PC-3 (cell line): ENCODE measurements around the gene PROX1. TPM values are rescaled to one million over a fixed set of nuclear protein-coding genes. Genes with fewer than 3 reads are reported as not detected.

Source experiments
- ATAC-seq: fragments of 200-7000 bp; cut with Tn5 transposase; 2 replicates; pipeline ENCODE4 v1.9.1; 2020; ENCODE audit warnings: mild to moderate bottlenecking, moderate library complexity
- BruUV-seq: library from RNA; stranded (reverse); fragments of 400-500 nt; replicated peaks from 2 replicates; lab custom pipeline; 2021; lab: Mats Ljungman, UMichigan
- CTCF ChIA-PET: fragments of 300-600 bp; sonication (Branson Sonifier 250); formaldehyde crosslinking; loops from one replicate; lab custom pipeline; 2022; ENCODE audit warnings: antibody characterized with exemption; lab: Charles Lee
- POLR2A ChIA-PET: fragments of 300-600 bp; sonication (Branson Sonifier 250); formaldehyde crosslinking; loops from one replicate; lab custom pipeline; 2022; ENCODE audit warnings: antibody characterized with exemption; ENCODE audit not compliant: unreplicated experiment; lab: Charles Lee
- DNase-seq: peaks from one replicate; pipeline ENCODE4 v3.0.0-alpha.2; 2015
- H2AFZ ChIP-seq: fragments of 300-600 bp; sonication (generic); 2 replicates; pipeline ENCODE4 v1.6.0; 2016; ENCODE audit warnings: antibody characterized with exemption, low read length
- H3F3A ChIP-seq: fragments of 300-600 bp; sonication (generic); one replicate; pipeline ENCODE4 v1.6.0; 2017; ENCODE audit warnings: antibody characterized with exemption, low read length, control low read depth, mild to moderate bottlenecking; ENCODE audit not compliant: unreplicated experiment
- H3K27ac ChIP-seq: fragments of 300-600 bp; sonication (generic); 2 replicates; pipeline ENCODE4 v1.5.1; 2016; ENCODE audit warnings: mild to moderate bottlenecking, low read length
- H3K27me3 ChIP-seq: fragments of 300-600 bp; sonication (generic); 2 replicates; pipeline ENCODE4 v1.6.1; 2016; ENCODE audit warnings: low read length, mixed read lengths
- H3K36me3 ChIP-seq: fragments of 300-600 bp; sonication (generic); 2 replicates; pipeline ENCODE4 v1.6.1; 2016; ENCODE audit warnings: low read depth, mixed run types, low read length, mixed read lengths
- H3K4me1 ChIP-seq: fragments of 300-600 bp; sonication (generic); 2 replicates; pipeline ENCODE4 v1.5.1; 2016; ENCODE audit warnings: low read length; ENCODE audit not compliant: insufficient read depth
- H3K4me2 ChIP-seq: fragments of 300-600 bp; sonication (generic); 2 replicates; pipeline ENCODE4 v1.6.0; 2016; ENCODE audit warnings: low read length
- H3K4me3 ChIP-seq: fragments of 300-600 bp; sonication (generic); 2 replicates; pipeline ENCODE4 v1.5.1; 2016; ENCODE audit warnings: mild to moderate bottlenecking, low read length, mixed read lengths
- H3K79me2 ChIP-seq: fragments of 300-600 bp; sonication (generic); 2 replicates; pipeline ENCODE4 v1.6.1; 2017; ENCODE audit warnings: low read length, mixed read lengths
- H3K9ac ChIP-seq: fragments of 300-600 bp; sonication (generic); 2 replicates; pipeline ENCODE4 v1.6.0; 2016; ENCODE audit warnings: mild to moderate bottlenecking, low read length
- H3K9me2 ChIP-seq: fragments of 300-600 bp; sonication (generic); replicated peaks from 2 replicates; pipeline ENCODE4 v1.6.1; 2016; ENCODE audit warnings: mixed run types, low read length, mixed read lengths
- H3K9me3 ChIP-seq: fragments of 300-600 bp; sonication (generic); 2 replicates; pipeline ENCODE4 v1.6.1; 2016; ENCODE audit warnings: low read length, mixed read lengths
- H4K20me1 ChIP-seq: fragments of 300-600 bp; sonication (generic); 2 replicates; pipeline ENCODE4 v1.6.1; 2016; ENCODE audit warnings: low read length, mixed read lengths
- EZH2 ChIP-seq: fragments of 300-600 bp; sonication (generic); IDR thresholded peaks from one replicate; pipeline ENCODE4 v1.6.1; 2017; ENCODE audit warnings: antibody characterized with exemption, mild to moderate bottlenecking, low read length; ENCODE audit not compliant: unreplicated experiment
- EZH2phosphoT487 ChIP-seq: fragments of 300-600 bp; sonication (generic); IDR thresholded peaks from 2 replicates; pipeline ENCODE4 v1.6.1; 2018; ENCODE audit warnings: mild to moderate bottlenecking, antibody characterized with exemption, low read length, borderline replicate concordance
- intact Hi-C: fragments of 100-400 bp; cut with micrococcal nuclease; formaldehyde crosslinking; loops from 2 replicates; pipeline ENCODE4 v1.9.0; 2023
- total RNA-seq: library from RNA; depleted of rRNA; stranded (reverse); fragments of >200 nt; gene quantifications from 2 replicates; pipeline ENCODE4 v1.2.3, GENCODE V29; 2014
- TF ChIP-seq, protein P1 (sequence below): fragments of 300-600 bp; sonication (generic); conservative IDR thresholded peaks from 2 replicates; pipeline ENCODE4 v1.5.1; 2017; ENCODE audit warnings: antibody characterized with exemption, low read depth, mild to moderate bottlenecking, low read length

Gene PROX1
- total RNA-seq, 1 experiment from 2014 or later, result not detected

DNA sequence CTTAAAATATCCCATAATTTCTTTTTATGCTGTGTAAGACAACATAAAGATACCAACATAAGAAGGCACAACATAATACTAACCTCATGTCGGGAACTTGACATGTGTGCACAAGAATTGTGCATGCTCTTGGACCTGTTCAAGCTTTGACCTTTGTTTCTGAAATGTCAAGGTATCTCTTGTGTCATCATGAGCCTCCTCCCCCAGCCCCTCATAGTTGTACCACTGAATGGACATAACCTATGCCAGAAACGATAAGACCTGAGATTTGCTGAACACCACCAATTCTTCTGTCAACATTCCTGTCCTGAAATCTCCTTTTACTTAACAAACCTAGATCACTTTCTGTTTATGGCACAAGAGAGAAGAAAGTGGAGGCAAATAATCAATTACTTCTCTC lies 29.4 kb upstream of the PROX1 start:
- no TSS peak for BruUV-seq
- CTCF ChIA-PET, result interaction anchor here (0.6 kb wide), 1 partner anchor 31 kb away, joined by 3 read pairs; no protein-coding TSS in a partner anchor
- no peak overlapping the region for H3K4me3 ChIP-seq
- ATAC-seq (no peak), DNase-seq (no peak)
- TF ChIP-seq EZH2 (no peak), EZH2phosphoT487 (no peak)
- TF ChIP-seq, protein P1, sequence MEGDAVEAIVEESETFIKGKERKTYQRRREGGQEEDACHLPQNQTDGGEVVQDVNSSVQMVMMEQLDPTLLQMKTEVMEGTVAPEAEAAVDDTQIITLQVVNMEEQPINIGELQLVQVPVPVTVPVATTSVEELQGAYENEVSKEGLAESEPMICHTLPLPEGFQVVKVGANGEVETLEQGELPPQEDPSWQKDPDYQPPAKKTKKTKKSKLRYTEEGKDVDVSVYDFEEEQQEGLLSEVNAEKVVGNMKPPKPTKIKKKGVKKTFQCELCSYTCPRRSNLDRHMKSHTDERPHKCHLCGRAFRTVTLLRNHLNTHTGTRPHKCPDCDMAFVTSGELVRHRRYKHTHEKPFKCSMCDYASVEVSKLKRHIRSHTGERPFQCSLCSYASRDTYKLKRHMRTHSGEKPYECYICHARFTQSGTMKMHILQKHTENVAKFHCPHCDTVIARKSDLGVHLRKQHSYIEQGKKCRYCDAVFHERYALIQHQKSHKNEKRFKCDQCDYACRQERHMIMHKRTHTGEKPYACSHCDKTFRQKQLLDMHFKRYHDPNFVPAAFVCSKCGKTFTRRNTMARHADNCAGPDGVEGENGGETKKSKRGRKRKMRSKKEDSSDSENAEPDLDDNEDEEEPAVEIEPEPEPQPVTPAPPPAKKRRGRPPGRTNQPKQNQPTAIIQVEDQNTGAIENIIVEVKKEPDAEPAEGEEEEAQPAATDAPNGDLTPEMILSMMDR, result no peak
- peaks cover 80% of the 10 kb centered on the region for H3K27me3 ChIP-seq
- H3K9ac ChIP-seq, result no peak overlapping the region
- no peaks in the 10 kb centered on the region for H3F3A ChIP-seq
- intact Hi-C loops, result no loop called here
- H3K9me3 ChIP-seq, result no peaks in the 10 kb centered on the region
- no peaks in the 10 kb centered on the region for H3K9me2 ChIP-seq
- no peak overlapping the region for H3K27ac ChIP-seq
- H3K79me2 ChIP-seq, result no peaks in the 10 kb centered on the region
- H3K36me3 ChIP-seq, result no peaks in the 10 kb centered on the region
- no peaks in the 10 kb centered on the region for H4K20me1 ChIP-seq
- no peak overlapping the region for H3K4me2 ChIP-seq
- no peak overlapping the region for H2AFZ ChIP-seq
- no peaks in the 10 kb centered on the region for H3K4me1 ChIP-seq
- POLR2A ChIA-PET, result no interaction called here

DNA sequence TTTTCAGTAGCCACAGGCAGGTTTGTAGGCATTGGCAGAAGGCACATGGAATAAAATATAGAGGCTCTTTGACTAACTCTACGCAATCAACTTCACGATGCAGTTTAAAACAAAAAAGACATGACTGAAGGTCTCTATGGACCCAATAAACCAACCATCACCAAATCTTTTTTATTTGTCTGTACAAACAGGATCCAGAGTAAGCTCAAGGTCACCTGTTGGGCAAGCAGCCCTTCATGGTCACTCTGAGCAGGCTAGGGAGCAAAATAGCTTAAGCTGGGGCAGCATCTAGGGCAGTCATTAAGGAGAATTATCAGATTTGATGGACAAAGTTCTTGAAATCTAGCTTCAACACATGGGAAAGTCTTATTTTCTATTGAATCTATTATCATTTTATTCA lies 26.8 kb upstream of the PROX1 start:
- Histone ChIP-seq H3K9ac (no peak overlapping the region), H3K4me1 (no peaks in the 10 kb centered on the region), H4K20me1 (no peaks in the 10 kb centered on the region), H3F3A (no peaks in the 10 kb centered on the region), H3K4me3 (no peak overlapping the region), H3K79me2 (no peaks in the 10 kb centered on the region), H3K27me3 (peaks cover 58% of the 10 kb centered on the region), H3K36me3 (no peaks in the 10 kb centered on the region), H2AFZ (no peak overlapping the region), H3K4me2 (no peak overlapping the region), H3K27ac (no peak overlapping the region), H3K9me2 (no peaks in the 10 kb centered on the region), H3K9me3 (no peaks in the 10 kb centered on the region)
- ATAC-seq, result no peak
- TF ChIP-seq EZH2 (no peak), EZH2phosphoT487 (no peak)
- TF ChIP-seq, protein P1, result no peak
- POLR2A ChIA-PET, result no interaction called here
- intact Hi-C loops, result no loop called here
- BruUV-seq, result no TSS peak
- no peak for DNase-seq
- CTCF ChIA-PET, result no interaction called here

DNA sequence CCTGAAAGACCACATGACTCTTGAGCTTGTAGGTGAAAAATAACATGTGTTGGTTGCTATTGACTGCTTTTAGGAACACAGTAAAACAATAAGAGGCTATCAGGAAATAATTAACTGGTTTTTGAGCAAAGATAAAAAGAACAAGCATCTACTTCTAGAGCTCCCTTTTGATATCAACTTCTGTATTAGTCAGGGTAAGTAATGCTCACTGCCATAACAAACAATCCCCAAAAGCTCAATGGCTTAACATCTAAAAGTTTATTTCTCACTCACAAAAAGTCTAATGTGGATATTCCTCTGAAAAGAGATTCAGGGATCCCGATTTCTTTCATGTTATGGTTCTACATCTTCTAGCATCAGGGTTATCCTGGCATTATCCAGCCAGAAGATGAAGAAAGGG lies 25.3 kb upstream of the PROX1 start:
- no peak overlapping the region for H3K9ac ChIP-seq
- H3K79me2 ChIP-seq, result no peaks in the 10 kb centered on the region
- DNase-seq (no peak), ATAC-seq (no peak)
- no peaks in the 10 kb centered on the region for H3K9me3 ChIP-seq
- H3K36me3 ChIP-seq, result no peaks in the 10 kb centered on the region
- intact Hi-C loops, result no loop called here
- H3K27me3 ChIP-seq, result peaks cover 58% of the 10 kb centered on the region
- no TSS peak for BruUV-seq
- no peak overlapping the region for H2AFZ ChIP-seq
- no peak overlapping the region for H3K4me2 ChIP-seq
- H3K9me2 ChIP-seq, result no peaks in the 10 kb centered on the region
- POLR2A ChIA-PET, result no interaction called here
- H3K4me3 ChIP-seq, result no peak overlapping the region
- TF ChIP-seq EZH2, result no peak
- TF ChIP-seq, protein P1, result no peak
- no peaks in the 10 kb centered on the region for H3F3A ChIP-seq
- no peaks in the 10 kb centered on the region for H3K4me1 ChIP-seq
- no peaks in the 10 kb centered on the region for H4K20me1 ChIP-seq
- no peak overlapping the region for H3K27ac ChIP-seq
- CTCF ChIA-PET, result no interaction called here
